H9 (cell line): ENCODE measurements around the gene GCLC. TPM values are rescaled to one million over a fixed set of nuclear protein-coding genes. Genes with fewer than 3 reads are reported as not detected.
"Not testable (repeated sequence)": the region's sequence is repeated elsewhere in the genome, so short reads cannot be mapped to it uniquely, and the experiment has no call there.

Source experiments
- DNase-seq: peaks from one replicate; pipeline ENCODE4 v3.0.0-alpha.2; 2017
- H2AFZ ChIP-seq: one replicate; pipeline ENCODE4 v1.6.1; 2013; ENCODE audit warnings: mild to moderate bottlenecking, low read length, control low read depth, moderate library complexity
- H2AK5ac ChIP-seq: 2 replicates; pipeline ENCODE4 v1.6.1; 2013; ENCODE audit warnings: low read length, control low read depth, mixed read lengths; ENCODE audit not compliant: insufficient read length
- H2BK120ac ChIP-seq: one replicate; pipeline ENCODE4 v1.6.1; 2013; ENCODE audit warnings: low read depth, mild to moderate bottlenecking, low read length, control low read depth, inconsistent platforms; ENCODE audit not compliant: poor library complexity, severe bottlenecking
- H2BK12ac ChIP-seq: 2 replicates; pipeline ENCODE4 v1.6.1; 2013; ENCODE audit warnings: low read length, control low read depth, mixed read lengths, low read depth; ENCODE audit not compliant: insufficient read length
- H2BK15ac ChIP-seq: 2 replicates; pipeline ENCODE4 v1.6.1; 2013; ENCODE audit warnings: low read depth, low read length, control low read depth
- H2BK20ac ChIP-seq: one replicate; pipeline ENCODE4 v1.6.1; 2013; ENCODE audit warnings: low read depth, mild to moderate bottlenecking, low read length, control low read depth, inconsistent platforms; ENCODE audit not compliant: poor library complexity, severe bottlenecking
- H2BK5ac ChIP-seq: 2 replicates; pipeline ENCODE4 v1.6.1; 2013; ENCODE audit warnings: low read length, control low read depth, mixed read lengths; ENCODE audit not compliant: insufficient read length
- H3K14ac ChIP-seq: 2 replicates; pipeline ENCODE4 v1.6.1; 2013; ENCODE audit warnings: low read length, control low read depth; ENCODE audit not compliant: insufficient read depth
- H3K18ac ChIP-seq: 2 replicates; pipeline ENCODE4 v1.6.1; 2013; ENCODE audit warnings: low read depth, mild to moderate bottlenecking, mixed read lengths, low read length, control low read depth; ENCODE audit not compliant: insufficient read length
- H3K23ac ChIP-seq: 2 replicates; pipeline ENCODE4 v1.6.1; 2013; ENCODE audit warnings: low read length, control low read depth, mixed read lengths, low read depth; ENCODE audit not compliant: insufficient read length
- H3K23me2 ChIP-seq: 2 replicates; pipeline ENCODE4 v1.6.1; 2013; ENCODE audit warnings: low read depth, mild to moderate bottlenecking, mixed read lengths, low read length, control low read depth; ENCODE audit not compliant: insufficient read length, poor library complexity, severe bottlenecking
- H3K27ac ChIP-seq: 2 replicates; pipeline ENCODE4 v1.5.1; 2013; ENCODE audit warnings: low read length, control low read depth, mixed read lengths, low read depth; ENCODE audit not compliant: insufficient read length
- H3K27me3 ChIP-seq: 2 replicates; pipeline ENCODE4 v1.6.1; 2013; ENCODE audit warnings: low read length, control low read depth, inconsistent platforms; ENCODE audit not compliant: insufficient read depth
- H3K4ac ChIP-seq: 2 replicates; pipeline ENCODE4 v1.6.1; 2013; ENCODE audit warnings: low read depth, mild to moderate bottlenecking, control low read depth, inconsistent platforms, low read length, moderate library complexity
- H3K4me1 ChIP-seq: 2 replicates; pipeline ENCODE4 v1.6.1; 2013; ENCODE audit warnings: low read length, control low read depth, inconsistent platforms; ENCODE audit not compliant: insufficient read depth
- H3K4me2 ChIP-seq: 2 replicates; pipeline ENCODE4 v1.6.1; 2013; ENCODE audit warnings: low read length, control low read depth, mixed read lengths; ENCODE audit not compliant: insufficient read length, insufficient read depth
- H3K56ac ChIP-seq: 2 replicates; pipeline ENCODE4 v1.6.1; 2013; ENCODE audit warnings: low read depth, mild to moderate bottlenecking, mixed read lengths, low read length, control low read depth; ENCODE audit not compliant: insufficient read length
- H3K79me1 ChIP-seq: 2 replicates; pipeline ENCODE4 v1.6.1; 2013; ENCODE audit warnings: low read depth, mild to moderate bottlenecking, moderate library complexity, low read length, control low read depth, inconsistent platforms; ENCODE audit not compliant: insufficient read depth, poor library complexity, severe bottlenecking
- H3K79me2 ChIP-seq: 2 replicates; pipeline ENCODE4 v1.6.1; 2013; ENCODE audit warnings: low read length, control low read depth, inconsistent platforms; ENCODE audit not compliant: insufficient read depth
- H3K9ac ChIP-seq: 2 replicates; pipeline ENCODE4 v1.6.1; 2013; ENCODE audit warnings: low read length, control low read depth, mixed read lengths; ENCODE audit not compliant: insufficient read length; ENCODE audit errors: extremely low read depth
- H3K9me3 ChIP-seq: one replicate; pipeline ENCODE4 v1.6.1; 2013; ENCODE audit warnings: low read depth, low read length, inconsistent platforms; ENCODE audit not compliant: control insufficient read depth
- H3T11ph ChIP-seq: one replicate; pipeline ENCODE4 v1.6.1; 2013; ENCODE audit warnings: mild to moderate bottlenecking, low read length, control low read depth, inconsistent platforms
- H4K20me1 ChIP-seq: one replicate; pipeline ENCODE4 v1.6.1; 2013; ENCODE audit not compliant: control insufficient read depth, insufficient read length, insufficient read depth
- H4K5ac ChIP-seq: 2 replicates; pipeline ENCODE4 v1.6.1; 2013; ENCODE audit warnings: low read depth, mild to moderate bottlenecking, mixed read lengths, low read length, control low read depth; ENCODE audit not compliant: insufficient read length
- H4K8ac ChIP-seq: replicated peaks from 2 replicates; pipeline ENCODE4 v1.6.1; 2013; ENCODE audit warnings: low read length, control low read depth, mixed read lengths, low read depth; ENCODE audit not compliant: insufficient read length
- H4K91ac ChIP-seq: 2 replicates; pipeline ENCODE4 v1.6.1; 2013; ENCODE audit warnings: low read depth, mild to moderate bottlenecking, moderate library complexity, mixed read lengths, low read length, control low read depth; ENCODE audit not compliant: insufficient read length
- H3K27ac Mint-ChIP-seq, 3 experiments: 2 replicates in 2 of 3; 3 replicates in 1 of 3; pipeline ENCODE4 v1.8.0; 2020 to 2021; ENCODE audit warnings: mixed read lengths in 3 of 3, mild to moderate bottlenecking in 1 of 3, moderate library complexity in 1 of 3
- H3K27me3 Mint-ChIP-seq: 2 replicates; pipeline ENCODE4 v1.8.0; 2021; ENCODE audit warnings: low read depth, mild to moderate bottlenecking, moderate library complexity, mixed read lengths
- H3K36me3 Mint-ChIP-seq, 3 experiments: 2 replicates in 2 of 3; 3 replicates in 1 of 3; pipeline ENCODE4 v1.8.0; 2020 to 2021; ENCODE audit warnings: low read depth in 3 of 3, mixed read lengths in 3 of 3; ENCODE audit not compliant: insufficient read depth in 1 of 3
- H3K4me1 Mint-ChIP-seq, 2 experiments: 2 replicates each; pipeline ENCODE4 v1.8.0; 2020; ENCODE audit warnings: mixed read lengths in 2 of 2
- H3K4me3 Mint-ChIP-seq, 2 experiments: 2 replicates in 1 of 2; 3 replicates in 1 of 2; pipeline ENCODE4 v1.8.0; 2020 to 2021; ENCODE audit warnings: mild to moderate bottlenecking in 2 of 2, mixed read lengths in 2 of 2, moderate library complexity in 1 of 2
- H3K9me3 Mint-ChIP-seq, 2 experiments: 2 replicates in 1 of 2; 3 replicates in 1 of 2; pipeline ENCODE4 v1.8.0; 2020; ENCODE audit warnings: mild to moderate bottlenecking in 2 of 2, mixed read lengths in 2 of 2, moderate library complexity in 1 of 2
- WGBS: extraction: QIAGEN DNeasy Blood & Tissue Kit; methylation state at CpG from one replicate; pipeline ENCODE4 v1.1.7; 2013; ENCODE audit warnings: missing lambda C conversion rate, low lambda C conversion rate, mixed read lengths; ENCODE audit not compliant: insufficient read length; ENCODE audit errors: extremely low coverage; 5-methylcytosine and 5-hydroxymethylcytosine counted together
- total RNA-seq: library from RNA; stranded (reverse); gene quantifications from 2 replicates; pipeline ENCODE4 v1.2.1, GENCODE V29; 2021

GCLC gene
- total RNA-seq, 1 experiment from 2014 or later = 55.5 TPM

- not testable (repeated sequence) for H4K8ac ChIP-seq, H3K9me3 ChIP-seq, H2BK20ac ChIP-seq, H3K9ac ChIP-seq, H3K27ac Mint-ChIP-seq, H4K20me1 ChIP-seq, H3K4me2 ChIP-seq, H2BK12ac ChIP-seq, H3K27me3 ChIP-seq, H4K5ac ChIP-seq, H2AFZ ChIP-seq, H3K27ac ChIP-seq, H3K14ac ChIP-seq, H3K56ac ChIP-seq, H3K79me2 ChIP-seq, H4K91ac ChIP-seq, DNase-seq, H2AK5ac ChIP-seq, H2BK5ac ChIP-seq, H2BK15ac ChIP-seq, H3K79me1 ChIP-seq, H3K18ac ChIP-seq, H2BK120ac ChIP-seq, H3T11ph ChIP-seq, H3K4ac ChIP-seq, H3K4me3 Mint-ChIP-seq, H3K23ac ChIP-seq, H3K23me2 ChIP-seq, H3K4me1 ChIP-seq
- Mint-ChIP-seq H3K27me3 (peaks cover 10% of the 10 kb centered on the region), H3K9me3 (peaks cover 13 to 38% of the 10 kb centered on the region in 2 experiments; a peak in 4 of 5 replicates), H3K36me3 (peaks cover 0 to 17% (median 4%) of the 10 kb centered on the region in 3 experiments; a peak in 5 of 7 replicates), H3K4me1 (peaks cover 10 to 12% of the 10 kb centered on the region in 2 experiments)
- WGBS = no CpG with 5 or more reads among the region's 7 CpGs
Observed at GRCh38 chr6:53551681-53552080, 6.8 kb upstream of the GCLC start.
